ENCODE data around the gene MCOLN1. TPM values are rescaled to one million over a fixed set of nuclear protein-coding genes. Genes with fewer than 3 reads are reported as not detected.
"Not testable (repeated sequence)": the region's sequence is repeated elsewhere in the genome, so short reads cannot be mapped to it uniquely, and the experiment has no call there.

Gene MCOLN1
- polyA plus RNA-seq, 3 donors = 12.1 to 38.2 (median 34.3) TPM

DNA sequence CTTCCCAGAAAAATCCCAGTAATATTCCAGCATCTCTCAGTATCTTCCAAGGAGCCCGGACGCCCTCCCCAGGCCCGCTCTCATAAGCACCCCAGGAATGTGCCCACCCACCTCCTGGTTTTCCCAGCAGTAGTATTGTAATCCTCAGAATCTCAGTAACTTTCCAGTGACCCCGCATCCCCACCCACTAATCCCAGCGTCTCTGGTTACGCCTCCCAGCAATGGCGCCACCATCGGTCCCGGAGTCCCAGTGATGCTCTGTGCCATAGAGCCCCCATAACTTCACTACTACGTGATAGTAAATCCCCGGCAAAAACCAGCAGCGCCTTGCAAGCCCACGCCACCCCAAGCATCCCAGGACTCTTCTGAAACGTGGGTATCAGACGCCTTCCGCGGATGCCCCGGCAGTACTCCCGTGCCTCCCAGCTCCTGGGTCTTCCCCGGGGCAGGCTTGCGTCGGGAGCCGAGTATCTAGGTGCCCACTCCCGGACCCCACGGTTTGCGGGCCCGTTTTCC lies 12.2 kb downstream of the MCOLN1 start:
- WGBS, 3 donors = 0 to 1% (median 0%) methylated on average over 27 of the region's 27 CpGs
- H3K27ac ChIP-seq (ENCODE audit: low read depth, low read length) = no peak overlapping the region

DNA sequence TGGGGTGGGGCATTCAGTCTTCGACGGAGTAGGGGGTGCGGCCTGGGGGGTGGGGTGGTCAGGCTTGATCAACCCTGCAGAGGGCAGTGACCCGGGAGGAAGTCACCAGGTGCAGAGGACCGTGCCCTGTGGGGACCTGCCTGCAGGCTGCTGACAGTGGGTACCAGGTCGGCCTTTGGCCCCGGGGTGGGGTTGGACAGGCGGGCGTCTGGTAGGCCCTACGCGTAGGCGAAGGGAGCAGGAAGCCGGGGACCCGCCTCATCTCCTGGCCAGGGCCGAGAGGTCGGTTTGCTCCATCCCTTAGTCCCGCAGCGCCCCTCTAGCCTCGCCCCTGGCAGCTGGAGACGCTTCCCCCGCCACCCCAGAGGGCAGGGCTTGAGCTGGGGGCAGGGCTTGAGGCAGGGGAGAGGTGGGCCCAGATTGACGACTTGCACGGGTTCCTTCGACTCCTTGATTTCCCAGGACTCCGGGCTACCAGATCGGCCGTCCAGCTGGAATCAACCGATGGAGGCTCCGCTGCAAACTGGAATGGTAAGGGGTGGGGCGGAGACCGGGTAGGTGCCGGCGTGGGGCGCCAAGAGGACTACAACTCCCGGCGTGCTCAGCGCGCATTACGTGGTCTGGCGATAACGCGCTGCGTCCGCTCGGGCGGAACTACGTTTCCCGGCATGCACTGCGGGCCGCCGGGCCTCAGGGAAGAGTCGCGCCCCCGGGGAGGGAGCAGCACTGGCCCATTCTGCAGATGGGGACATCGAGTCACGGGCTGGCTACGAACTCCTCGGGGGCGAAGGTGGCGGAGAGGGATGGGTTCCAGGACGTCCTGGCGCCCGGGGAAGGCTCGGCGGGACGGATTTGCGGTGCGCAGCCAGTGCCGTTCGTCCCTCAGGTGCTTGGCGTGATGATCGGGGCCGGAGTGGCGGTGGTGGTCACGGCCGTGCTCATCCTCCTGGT lies 12.9 kb downstream of the MCOLN1 start, which contains the start of gene PNPLA6:
Gene PNPLA6, plus strand, starts transcription at position 671 of the 951 bp plus-strand sequence. Its CDS starts 72 bp downstream, at position 743.
- H3K27ac ChIP-seq (ENCODE audit: low read depth, low read length) = peak within 1 kb of the TSS; percentile 48
- WGBS, 3 donors = 0% methylated on average over 69 to 76 of the region's 76 CpGs

DNA sequence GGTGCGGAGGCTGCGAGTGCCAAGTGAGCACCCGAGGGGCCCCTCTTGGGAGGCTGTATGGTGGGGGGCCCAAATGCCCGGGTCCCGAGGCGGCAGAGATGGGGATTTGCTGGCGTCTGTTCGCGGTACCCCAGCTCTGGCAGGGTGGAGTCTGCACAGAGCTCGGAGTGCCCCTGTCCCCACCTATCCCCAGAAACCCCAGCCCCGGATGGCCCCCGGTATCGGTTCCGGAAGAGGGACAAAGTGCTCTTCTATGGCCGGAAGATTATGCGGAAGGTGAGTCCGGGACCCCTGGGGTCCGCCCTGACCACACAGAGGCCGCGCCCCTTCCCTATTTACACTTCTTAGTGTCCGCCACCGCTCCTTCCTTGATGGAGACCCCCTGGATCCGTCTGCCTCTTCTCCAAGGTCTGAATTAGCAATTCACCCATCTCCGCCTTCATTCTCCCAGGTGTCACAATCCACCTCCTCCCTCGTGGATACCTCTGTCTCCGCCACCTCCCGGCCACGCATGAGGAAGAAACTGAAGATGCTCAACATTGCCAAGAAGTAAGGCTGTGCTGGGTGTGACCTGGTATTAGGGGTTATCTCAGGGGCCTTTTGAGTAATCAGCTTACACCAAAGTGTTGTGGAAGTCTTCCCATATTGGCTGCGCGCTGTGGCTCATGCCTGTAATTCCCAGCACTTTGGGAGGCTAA lies 13.7 kb downstream of the MCOLN1 start:
- WGBS, 3 donors = 15 to 26% (median 16%) methylated on average over 26 to 30 of the region's 30 CpGs

DNA sequence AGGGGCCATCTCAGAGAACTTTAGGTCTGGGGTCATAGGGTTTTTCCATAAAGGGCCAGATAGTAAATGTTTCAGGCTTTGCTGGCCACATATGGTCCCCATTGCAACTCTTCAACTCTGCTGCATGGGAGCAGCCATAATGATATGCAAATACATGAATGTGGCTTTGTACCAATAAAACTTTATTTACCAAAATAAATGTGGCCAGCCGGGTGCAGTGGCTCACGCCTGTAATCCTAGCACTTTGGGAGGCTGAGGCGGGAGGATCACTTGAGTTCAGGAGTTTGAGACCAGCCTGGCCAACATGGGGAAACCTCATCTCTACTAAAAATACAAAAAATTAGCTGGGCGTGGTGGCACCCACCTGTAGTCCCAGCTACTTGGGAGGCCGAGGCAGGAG lies 16.6 kb downstream of the MCOLN1 start:
- 97 to 98% (median 97%) methylated on average over 5 of the region's 5 CpGs for WGBS, 3 donors
- not testable (repeated sequence) for H3K27ac ChIP-seq (ENCODE audit: low read depth, low read length)

More for the DNA sequence above, 13.7 kb downstream of the MCOLN1 start:
- H3K27ac ChIP-seq (ENCODE audit: low read depth, low read length) = no peak overlapping the region

DNA sequence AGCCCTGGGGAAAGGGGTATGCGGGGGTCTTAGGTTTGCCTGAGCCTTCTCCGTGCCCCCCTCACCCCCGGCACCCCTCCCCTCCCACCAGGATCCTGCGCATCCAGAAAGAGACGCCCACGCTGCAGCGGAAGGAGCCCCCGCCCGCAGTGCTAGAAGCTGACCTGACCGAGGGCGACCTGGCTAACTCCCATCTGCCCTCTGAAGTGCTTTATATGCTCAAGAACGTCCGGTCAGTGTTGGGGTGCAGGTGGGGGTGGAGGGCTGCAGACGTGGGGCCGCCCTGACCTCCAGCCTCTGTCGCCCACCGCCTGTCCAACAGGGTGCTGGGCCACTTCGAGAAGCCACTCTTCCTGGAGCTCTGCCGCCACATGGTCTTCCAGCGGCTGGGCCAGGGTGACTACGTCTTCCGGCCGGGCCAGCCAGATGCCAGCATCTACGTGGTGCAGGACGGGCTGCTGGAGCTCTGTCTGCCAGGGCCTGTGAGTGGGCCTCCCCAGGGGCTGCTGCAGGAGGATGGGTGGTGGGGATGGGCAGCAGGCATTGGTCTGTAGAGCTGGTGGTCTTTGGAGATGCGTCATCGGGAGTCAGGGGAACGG lies 17.5 kb downstream of the MCOLN1 start:
- no peak overlapping the region for H3K27ac ChIP-seq (ENCODE audit: low read depth, low read length)
- WGBS, 3 donors = 93 to 96% (median 95%) methylated on average over 28 of the region's 28 CpGs

DNA sequence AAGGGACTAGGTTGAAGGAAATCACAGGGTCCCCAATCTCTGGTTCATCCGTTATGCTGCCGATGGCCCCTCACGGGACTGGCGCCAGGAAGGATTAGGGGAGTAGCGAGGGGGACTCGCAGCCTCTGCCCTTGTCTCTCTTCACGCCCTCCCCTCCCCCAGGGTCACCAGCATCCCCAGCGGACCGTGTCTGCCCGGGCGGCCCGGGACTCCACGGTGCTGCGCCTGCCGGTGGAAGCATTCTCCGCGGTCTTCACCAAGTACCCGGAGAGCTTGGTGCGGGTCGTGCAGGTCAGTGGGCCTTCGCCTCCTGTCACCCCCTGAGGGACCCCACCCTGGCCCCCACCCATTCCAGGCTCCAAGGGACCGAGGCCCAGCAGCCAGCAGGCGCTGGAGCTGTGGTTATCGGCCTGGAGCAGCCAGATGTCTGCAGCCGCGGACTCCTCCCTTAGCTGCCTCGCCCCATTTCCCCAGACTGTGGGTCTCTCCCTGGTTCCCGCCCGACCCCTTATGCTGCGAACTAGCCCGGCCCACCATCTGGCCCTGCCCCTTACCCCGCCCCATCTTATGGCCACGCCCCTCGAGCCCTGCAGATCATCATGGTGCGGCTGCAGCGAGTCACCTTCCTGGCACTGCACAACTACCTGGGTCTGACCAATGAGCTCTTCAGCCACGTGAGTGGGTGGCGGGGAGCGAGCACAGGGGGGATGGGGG lies 18.5 kb downstream of the MCOLN1 start:
- 84 to 89% (median 84%) methylated on average over 31 to 39 of the region's 39 CpGs for WGBS, 3 donors
- H3K27ac ChIP-seq (ENCODE audit: low read depth, low read length) = no peak overlapping the region

DNA sequence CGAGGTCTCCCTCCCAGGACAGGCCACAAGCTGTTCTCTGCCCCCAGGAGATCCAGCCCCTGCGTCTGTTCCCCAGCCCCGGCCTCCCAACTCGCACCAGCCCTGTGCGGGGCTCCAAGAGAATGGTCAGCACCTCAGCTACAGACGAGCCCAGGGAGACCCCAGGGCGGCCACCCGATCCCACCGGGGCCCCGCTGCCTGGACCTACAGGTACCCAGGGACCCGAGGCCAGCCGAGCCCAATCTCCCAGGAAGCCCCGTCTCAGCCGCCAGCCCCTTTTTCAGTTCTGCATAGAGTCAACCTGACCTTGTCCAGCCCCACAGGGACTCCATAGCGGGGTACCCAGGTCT lies 19.0 kb downstream of the MCOLN1 start:
- no peak overlapping the region for H3K27ac ChIP-seq (ENCODE audit: low read depth, low read length)
- 94 to 97% (median 96%) methylated on average over 14 to 15 of the region's 15 CpGs for WGBS, 3 donors

DNA sequence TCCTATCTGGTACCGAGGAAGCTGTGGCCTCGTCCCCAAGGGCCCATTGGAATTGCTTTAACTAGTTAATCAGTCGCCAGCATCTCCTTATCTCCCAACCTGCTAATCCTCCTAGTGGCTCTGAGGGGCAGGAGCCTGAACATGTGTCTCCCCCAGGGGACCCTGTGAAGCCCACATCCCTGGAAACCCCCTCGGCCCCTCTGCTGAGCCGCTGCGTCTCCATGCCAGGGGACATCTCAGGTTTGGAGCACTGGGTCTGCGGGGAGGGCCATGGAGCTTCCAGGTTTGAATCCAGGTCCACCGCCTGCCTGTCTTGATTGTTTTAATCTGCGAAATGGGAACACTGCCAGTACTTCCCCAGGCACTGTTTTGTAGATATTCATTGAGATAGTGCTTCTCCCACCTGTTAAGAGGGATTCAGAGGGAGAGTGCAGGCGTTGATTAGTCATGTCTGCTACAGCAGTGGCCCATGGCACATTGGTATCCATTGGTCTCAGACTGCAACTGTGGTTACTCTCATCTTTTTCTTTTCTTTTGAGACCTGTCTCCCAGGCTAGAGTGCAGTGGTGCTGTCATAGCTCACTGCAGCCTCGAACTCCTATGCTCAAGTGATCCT lies 19.5 kb downstream of the MCOLN1 start:
- H3K27ac ChIP-seq (ENCODE audit: low read depth, low read length) = no peak overlapping the region
- WGBS, 3 donors = 95 to 99% (median 97%) methylated on average over 11 of the region's 11 CpGs

DNA sequence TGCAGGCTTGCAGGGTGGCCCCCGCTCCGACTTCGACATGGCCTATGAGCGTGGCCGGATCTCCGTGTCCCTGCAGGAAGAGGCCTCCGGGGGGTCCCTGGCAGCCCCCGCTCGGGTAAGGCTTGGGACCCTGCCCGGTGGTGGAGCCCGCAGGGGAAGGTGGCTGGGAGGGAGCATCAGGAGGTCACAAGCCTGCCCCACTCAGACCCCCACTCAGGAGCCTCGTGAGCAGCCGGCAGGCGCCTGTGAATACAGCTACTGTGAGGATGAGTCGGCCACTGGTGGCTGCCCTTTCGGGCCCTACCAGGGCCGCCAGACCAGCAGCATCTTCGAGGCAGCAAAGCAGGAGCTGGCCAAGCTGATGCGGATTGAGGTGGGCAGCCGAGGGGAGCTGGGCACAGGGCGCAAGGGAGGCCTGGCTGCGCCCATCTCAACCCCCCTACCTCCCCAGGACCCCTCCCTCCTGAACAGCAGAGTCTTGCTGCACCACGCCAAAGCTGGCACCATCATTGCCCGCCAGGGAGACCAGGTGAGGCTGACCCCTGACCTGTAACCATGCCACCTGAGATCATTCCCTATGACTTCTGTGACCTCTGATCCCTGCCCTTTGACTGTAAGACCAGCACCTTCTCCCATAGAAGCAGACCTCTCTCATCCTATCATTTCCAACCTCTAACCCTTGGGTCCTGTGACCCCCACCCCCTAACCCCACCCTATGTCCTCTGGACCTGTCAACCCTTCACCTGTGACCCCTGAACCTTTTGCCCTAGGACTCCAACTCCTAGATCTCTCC lies 20.3 kb downstream of the MCOLN1 start:
- WGBS, 3 donors = 96 to 98% (median 97%) methylated on average over 24 of the region's 24 CpGs
- H3K27ac ChIP-seq (ENCODE audit: low read depth, low read length) = no peak overlapping the region

DNA sequence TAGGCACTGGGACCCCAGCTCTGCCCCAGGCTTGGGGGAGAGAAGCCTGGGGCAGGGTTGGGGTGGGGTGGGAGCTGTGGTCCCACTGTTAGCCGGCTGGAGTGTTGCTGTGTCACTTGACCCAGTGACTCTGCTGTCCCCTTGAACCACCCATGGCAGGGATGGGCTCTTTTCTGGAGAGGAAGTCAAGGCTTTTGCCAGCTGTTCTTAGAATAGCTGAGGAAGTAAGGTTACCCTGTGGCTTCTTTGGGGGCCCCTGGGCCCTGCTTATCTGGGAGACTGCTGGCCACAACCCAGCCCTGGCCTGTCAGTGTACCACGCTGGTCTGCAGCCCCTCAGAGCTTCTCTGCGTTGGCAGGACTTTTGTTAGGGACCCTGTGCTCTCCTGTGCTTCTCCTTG lies 22.2 kb downstream of the MCOLN1 start:
- H3K27ac ChIP-seq (ENCODE audit: low read depth, low read length) = no peak overlapping the region
- whole genome bisulfite sequencing, 3 donors = 41 to 79% (median 52%) methylated on average over 3 of the region's 3 CpGs

DNA sequence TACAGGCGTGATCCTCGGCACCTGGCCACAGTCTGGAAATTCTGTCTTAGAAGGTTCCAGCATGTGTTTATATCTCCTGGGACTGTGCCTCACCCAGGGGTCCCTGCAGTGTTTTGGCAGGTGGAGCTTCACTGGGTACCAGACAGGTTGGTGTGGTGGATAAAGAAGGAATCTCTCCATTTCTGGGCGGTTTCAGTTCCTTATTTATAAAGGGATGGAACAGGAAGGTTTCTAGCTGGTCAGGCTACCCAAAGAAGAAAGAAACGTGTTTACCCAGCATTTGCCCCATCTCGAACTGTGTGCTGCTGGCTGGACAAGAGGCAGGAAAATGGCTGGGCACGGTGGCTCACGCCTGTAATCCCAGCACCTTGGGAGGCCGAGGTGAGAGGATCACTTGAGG lies 22.9 kb downstream of the MCOLN1 start:
- no peak overlapping the region for H3K27ac ChIP-seq (ENCODE audit: low read depth, low read length)
- 77 to 87% (median 85%) methylated on average over 8 of the region's 8 CpGs for WGBS, 3 donors

DNA sequence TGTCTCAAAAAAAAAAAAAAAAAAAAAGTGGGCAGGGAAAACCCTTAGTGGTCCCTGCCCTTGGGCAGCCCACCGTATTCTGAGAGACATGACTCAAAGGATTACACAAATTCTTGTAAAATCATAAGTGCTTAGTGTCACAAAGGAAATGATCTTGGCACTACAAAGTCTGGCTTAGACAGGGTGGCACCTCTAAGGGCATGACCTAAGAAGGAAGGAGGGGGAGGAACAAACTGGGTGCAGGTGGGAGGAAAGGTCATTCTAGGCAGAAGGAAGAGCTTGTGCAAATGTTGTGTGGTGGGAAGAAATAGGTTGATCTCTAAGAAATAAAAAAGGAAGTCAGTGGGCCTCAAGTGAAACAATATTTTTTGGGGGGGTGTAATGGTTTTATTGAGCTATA lies 23.5 kb downstream of the MCOLN1 start:
- 28 to 78% (median 50%) methylated on average over 1 of the region's 1 CpG for WGBS, 3 donors
- H3K27ac ChIP-seq (ENCODE audit: low read depth, low read length) = no peak overlapping the region

DNA sequence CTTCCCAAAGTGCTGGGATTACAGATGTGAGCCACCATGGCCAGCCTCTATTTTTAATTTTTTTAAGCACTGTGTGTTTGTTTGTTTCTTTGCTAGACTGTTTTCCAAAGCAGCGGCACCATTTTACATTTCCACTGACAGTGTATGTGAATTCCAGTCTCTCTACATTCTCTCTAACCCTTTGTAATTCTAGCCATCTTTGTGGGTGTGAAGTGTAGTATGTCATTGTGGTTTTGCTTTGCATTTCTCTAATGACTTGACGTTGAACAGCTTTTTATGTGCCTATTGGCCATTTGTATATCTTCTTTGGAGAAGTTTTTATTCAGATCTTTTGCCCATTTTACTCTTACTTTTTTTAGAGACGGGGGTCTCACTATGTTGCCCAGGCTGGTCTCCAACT lies 24.7 kb downstream of the MCOLN1 start:
- no peak overlapping the region for H3K27ac ChIP-seq (ENCODE audit: low read depth, low read length)
- WGBS, 3 donors = 84 to 87% (median 87%) methylated on average over 3 of the region's 3 CpGs

DNA sequence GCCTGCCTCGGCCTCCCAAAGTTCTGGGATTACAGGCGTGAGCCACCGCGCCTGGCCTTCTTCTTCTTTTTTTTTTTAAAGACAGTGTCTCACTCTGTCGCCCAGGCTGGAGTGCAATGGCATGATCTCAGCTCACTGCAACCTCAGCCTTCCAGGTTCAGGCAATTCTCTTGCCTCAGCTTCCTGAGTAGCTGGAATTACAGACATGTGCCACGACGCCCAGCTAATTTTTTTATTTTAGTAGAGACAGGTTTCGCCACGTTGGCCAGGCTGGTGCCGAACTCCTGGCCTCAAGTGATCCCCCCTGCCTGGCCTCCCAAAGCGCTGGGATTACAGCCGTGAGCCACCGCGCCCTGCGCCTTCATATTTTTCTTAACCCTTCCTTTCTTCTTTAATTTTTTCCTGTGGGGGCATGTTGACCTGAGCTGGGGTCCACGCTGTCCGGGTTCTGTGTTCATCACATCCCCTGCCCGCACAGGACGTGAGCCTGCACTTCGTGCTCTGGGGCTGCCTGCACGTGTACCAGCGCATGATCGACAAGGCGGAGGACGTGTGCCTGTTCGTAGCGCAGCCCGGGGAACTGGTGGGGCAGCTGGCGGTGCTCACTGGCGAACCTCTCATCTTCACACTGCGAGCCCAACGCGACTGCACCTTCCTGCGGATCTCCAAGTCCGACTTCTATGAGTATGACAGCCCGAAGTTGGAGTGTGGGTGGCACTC lies 27.2 kb downstream of the MCOLN1 start:
- WGBS, 3 donors = 87 to 93% (median 90%) methylated on average over 34 to 36 of the region's 36 CpGs
- no peak overlapping the region for H3K27ac ChIP-seq (ENCODE audit: low read depth, low read length)

DNA sequence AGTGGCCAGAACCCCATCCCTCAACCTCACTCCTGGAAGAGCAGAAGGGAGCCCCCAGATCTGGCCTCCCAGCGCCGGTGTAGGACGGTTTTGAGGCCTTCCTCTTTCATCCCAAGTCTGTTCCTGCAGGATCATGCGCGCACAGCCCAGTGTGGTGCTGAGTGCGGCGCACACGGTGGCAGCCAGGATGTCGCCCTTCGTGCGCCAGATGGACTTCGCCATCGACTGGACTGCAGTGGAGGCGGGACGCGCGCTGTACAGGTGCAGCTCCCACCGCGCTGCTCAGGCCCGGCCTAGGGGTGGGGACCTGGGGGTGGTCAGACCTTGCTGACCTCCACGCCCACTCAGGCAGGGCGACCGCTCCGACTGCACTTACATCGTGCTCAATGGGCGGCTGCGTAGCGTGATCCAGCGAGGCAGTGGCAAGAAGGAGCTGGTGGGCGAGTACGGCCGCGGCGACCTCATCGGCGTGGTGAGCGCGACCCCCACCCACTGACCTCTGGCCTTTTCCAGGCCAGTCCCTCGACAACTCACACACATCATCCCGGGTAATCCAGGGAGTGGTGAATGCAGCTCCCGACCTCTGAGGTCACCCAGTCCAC lies 27.8 kb downstream of the MCOLN1 start:
- whole genome bisulfite sequencing, 3 donors = 94 to 95% (median 95%) methylated on average over 41 of the region's 41 CpGs
- H3K27ac ChIP-seq (ENCODE audit: low read depth, low read length) = no peak overlapping the region

Data from adipose tissue (tissue), 3 donors.